HL-60 (cell line): ENCODE data around the gene CEP20.

ENCODE experiments used
- DNase-seq, 2 experiments: peaks; one replicate each; pipeline ENCODE4 v3.0.0-alpha.2; 2010 to 2020; ENCODE audit warnings: low read depth in 1 of 2, low spot score in 1 of 2
- H3K27ac ChIP-seq: fragments of 250-450 bp; sonication (Bioruptor Pico); replicated peaks from 2 replicates; pipeline ENCODE4 v1.5.1; 2020; ENCODE audit warnings: mild to moderate bottlenecking, moderate library complexity
- H3K27me3 ChIP-seq: fragments of 250-450 bp; sonication (Bioruptor Pico); 2 replicates; pipeline ENCODE4 v1.5.1; 2021; ENCODE audit warnings: mild to moderate bottlenecking, moderate library complexity; ENCODE audit not compliant: insufficient read depth, poor library complexity, severe bottlenecking
- H3K4me3 ChIP-seq: replicated peaks from 2 replicates; pipeline ENCODE4 v1.5.1; 2011; ENCODE audit warnings: mild to moderate bottlenecking, control low read depth, low read length; ENCODE audit not compliant: insufficient read depth
- GABPA ChIP-seq: IDR thresholded peaks from 2 replicates; pipeline ENCODE4 v1.6.1; 2012; ENCODE audit warnings: low read depth
- POLR2AphosphoS5 ChIP-seq: IDR thresholded peaks from 2 replicates; pipeline ENCODE4 v1.6.1; 2012; ENCODE audit warnings: low read depth
- SPI1 ChIP-seq: IDR thresholded peaks from 2 replicates; pipeline ENCODE4 v1.6.1; 2012; ENCODE audit warnings: low read depth, mild to moderate bottlenecking, borderline replicate concordance
- TF ChIP-seq, protein P1 (sequence below): IDR thresholded peaks from 2 replicates; pipeline ENCODE4 v1.6.1; 2012; ENCODE audit warnings: low read depth; ENCODE audit not compliant: insufficient replicate concordance
- TF ChIP-seq, protein P2 (sequence below): IDR thresholded peaks from one replicate; pipeline ENCODE4 v1.5.1; 2011; ENCODE audit warnings: low read length, control low read depth, inconsistent platforms; ENCODE audit not compliant: insufficient read depth

Gene CEP20

DNA sequence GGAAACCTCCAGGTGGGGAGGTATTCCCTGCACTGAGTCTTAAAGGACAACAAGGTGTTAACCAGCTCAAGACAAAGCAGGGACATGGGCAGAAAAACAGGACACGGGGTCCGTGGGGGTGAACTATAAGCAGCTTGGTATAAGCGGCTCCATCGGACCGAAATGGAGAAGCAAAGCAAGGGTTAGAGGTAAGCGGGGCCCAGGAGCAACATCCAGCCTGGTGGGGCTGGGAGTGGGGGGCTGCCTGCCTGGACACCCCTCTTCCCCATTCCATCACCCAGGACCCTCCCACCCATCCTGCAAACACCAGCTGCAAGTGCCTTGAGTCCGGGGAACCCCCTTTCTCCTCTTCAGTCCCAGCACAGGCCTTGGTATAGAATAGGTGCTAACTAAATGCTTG is 61.1 kb downstream of the CEP20 start:
- Histone ChIP-seq H3K27ac (no peak overlapping the region), H3K27me3 (no peaks in the 10 kb centered on the region), H3K4me3 (no peak overlapping the region)
- TF ChIP-seq POLR2AphosphoS5 (no peak), SPI1 (no peak), GABPA (no peak)
- TF ChIP-seq, protein P1, sequence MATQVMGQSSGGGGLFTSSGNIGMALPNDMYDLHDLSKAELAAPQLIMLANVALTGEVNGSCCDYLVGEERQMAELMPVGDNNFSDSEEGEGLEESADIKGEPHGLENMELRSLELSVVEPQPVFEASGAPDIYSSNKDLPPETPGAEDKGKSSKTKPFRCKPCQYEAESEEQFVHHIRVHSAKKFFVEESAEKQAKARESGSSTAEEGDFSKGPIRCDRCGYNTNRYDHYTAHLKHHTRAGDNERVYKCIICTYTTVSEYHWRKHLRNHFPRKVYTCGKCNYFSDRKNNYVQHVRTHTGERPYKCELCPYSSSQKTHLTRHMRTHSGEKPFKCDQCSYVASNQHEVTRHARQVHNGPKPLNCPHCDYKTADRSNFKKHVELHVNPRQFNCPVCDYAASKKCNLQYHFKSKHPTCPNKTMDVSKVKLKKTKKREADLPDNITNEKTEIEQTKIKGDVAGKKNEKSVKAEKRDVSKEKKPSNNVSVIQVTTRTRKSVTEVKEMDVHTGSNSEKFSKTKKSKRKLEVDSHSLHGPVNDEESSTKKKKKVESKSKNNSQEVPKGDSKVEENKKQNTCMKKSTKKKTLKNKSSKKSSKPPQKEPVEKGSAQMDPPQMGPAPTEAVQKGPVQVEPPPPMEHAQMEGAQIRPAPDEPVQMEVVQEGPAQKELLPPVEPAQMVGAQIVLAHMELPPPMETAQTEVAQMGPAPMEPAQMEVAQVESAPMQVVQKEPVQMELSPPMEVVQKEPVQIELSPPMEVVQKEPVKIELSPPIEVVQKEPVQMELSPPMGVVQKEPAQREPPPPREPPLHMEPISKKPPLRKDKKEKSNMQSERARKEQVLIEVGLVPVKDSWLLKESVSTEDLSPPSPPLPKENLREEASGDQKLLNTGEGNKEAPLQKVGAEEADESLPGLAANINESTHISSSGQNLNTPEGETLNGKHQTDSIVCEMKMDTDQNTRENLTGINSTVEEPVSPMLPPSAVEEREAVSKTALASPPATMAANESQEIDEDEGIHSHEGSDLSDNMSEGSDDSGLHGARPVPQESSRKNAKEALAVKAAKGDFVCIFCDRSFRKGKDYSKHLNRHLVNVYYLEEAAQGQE: no peak
- TF ChIP-seq, protein P2, sequence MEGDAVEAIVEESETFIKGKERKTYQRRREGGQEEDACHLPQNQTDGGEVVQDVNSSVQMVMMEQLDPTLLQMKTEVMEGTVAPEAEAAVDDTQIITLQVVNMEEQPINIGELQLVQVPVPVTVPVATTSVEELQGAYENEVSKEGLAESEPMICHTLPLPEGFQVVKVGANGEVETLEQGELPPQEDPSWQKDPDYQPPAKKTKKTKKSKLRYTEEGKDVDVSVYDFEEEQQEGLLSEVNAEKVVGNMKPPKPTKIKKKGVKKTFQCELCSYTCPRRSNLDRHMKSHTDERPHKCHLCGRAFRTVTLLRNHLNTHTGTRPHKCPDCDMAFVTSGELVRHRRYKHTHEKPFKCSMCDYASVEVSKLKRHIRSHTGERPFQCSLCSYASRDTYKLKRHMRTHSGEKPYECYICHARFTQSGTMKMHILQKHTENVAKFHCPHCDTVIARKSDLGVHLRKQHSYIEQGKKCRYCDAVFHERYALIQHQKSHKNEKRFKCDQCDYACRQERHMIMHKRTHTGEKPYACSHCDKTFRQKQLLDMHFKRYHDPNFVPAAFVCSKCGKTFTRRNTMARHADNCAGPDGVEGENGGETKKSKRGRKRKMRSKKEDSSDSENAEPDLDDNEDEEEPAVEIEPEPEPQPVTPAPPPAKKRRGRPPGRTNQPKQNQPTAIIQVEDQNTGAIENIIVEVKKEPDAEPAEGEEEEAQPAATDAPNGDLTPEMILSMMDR: no peak
- no peak for DNase-seq

DNA sequence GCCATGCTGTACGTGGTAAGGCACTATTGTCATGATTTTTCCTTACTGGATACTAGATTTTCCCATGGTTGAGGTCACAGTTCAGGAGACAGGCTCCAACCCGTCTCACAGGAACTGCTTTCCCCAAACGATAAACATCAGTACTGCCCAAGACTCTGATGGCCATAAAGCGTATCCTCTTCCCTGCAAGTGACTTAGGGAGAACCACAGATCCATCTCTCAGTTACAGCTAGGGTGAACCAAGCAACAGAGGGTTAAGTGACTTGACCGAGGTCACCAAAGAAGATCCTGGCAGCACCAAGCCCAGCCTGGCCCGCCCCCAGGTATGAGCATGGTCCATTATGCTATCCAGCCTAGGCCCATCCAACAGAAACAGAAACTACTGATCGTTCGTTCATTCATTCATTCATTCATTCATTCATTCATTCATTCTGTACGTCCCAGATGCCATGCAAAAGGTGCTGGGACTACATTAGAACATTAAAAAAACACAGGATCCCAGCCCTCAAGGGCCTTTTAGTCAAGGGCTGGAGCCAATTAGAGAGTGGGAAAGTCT is 62.6 kb downstream of the CEP20 start:
- H3K27me3 ChIP-seq: no peaks in the 10 kb centered on the region
- no peak overlapping the region for H3K4me3 ChIP-seq
- DNase-seq: no peak
- no peak overlapping the region for H3K27ac ChIP-seq
- no peak for TF ChIP-seq POLR2AphosphoS5
- TF ChIP-seq SPI1: no peak
- TF ChIP-seq, protein P1: no peak
- TF ChIP-seq, protein P2: no peak
- no peak for TF ChIP-seq GABPA

DNA sequence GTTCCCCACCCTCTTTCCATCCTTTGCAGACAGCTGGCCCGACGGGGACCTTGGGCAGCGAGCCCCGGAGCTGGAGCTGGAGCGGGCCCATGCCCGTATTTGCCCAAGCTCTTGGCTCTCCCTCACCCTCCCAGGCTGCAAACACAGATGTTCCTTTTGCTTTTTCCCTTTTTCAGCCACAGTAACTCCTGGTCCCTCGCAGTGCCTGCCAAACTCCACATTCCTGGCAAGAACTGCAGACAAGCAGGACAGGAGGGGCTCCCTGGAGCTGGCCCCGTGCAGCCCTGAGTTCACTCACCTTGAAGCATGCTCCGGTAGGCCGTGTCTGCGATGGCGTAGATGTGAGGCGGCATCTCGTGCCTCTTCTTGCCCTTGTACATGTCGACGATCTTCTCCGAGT is 65.4 kb downstream of the CEP20 start:
- Histone ChIP-seq H3K27me3 (no peaks in the 10 kb centered on the region), H3K4me3 (no peak overlapping the region), H3K27ac (no peak overlapping the region)
- TF ChIP-seq GABPA (no peak), POLR2AphosphoS5 (no peak), SPI1 (no peak)
- TF ChIP-seq, protein P1: no peak
- TF ChIP-seq, protein P2: no peak
- no peak for DNase-seq
